Loucy (cell line): ENCODE results near the gene PNLIPRP2.

ENCODE experiments used
- EZH2phosphoT487 ChIP-seq: fragments of 200-600 bp; IDR thresholded peaks from 2 replicates; pipeline ENCODE4 v1.6.1; 2018; ENCODE audit warnings: antibody characterized with exemption, mild to moderate bottlenecking, moderate library complexity, borderline replicate concordance
- TF ChIP-seq, protein P1 (sequence below): fragments of 200-600 bp; sonication (generic); conservative IDR thresholded peaks from 2 replicates; pipeline ENCODE4 v1.5.1; 2014; ENCODE audit warnings: mild to moderate bottlenecking, antibody characterized with exemption, low read length

DNA sequence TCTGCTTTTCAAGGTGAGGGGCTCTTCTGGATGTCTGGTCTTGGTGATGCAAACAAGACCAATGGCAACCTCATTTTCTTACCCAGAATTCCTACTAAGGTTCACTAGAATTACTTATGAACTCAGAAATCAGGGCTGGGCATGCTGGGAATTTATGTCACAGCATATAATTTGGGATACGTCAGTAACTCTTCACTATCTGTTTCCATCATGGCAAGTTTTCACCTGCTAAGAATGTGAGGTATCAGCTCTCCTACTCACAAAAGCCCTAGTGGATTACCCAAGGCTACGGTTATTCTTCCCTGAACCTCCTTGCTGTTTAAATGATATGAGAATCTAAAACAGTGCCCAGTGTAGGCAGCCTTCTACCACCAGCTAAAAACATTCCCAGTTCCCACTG lies 53.1 kb downstream of the PNLIPRP2 start:
- TF ChIP-seq, protein P1, sequence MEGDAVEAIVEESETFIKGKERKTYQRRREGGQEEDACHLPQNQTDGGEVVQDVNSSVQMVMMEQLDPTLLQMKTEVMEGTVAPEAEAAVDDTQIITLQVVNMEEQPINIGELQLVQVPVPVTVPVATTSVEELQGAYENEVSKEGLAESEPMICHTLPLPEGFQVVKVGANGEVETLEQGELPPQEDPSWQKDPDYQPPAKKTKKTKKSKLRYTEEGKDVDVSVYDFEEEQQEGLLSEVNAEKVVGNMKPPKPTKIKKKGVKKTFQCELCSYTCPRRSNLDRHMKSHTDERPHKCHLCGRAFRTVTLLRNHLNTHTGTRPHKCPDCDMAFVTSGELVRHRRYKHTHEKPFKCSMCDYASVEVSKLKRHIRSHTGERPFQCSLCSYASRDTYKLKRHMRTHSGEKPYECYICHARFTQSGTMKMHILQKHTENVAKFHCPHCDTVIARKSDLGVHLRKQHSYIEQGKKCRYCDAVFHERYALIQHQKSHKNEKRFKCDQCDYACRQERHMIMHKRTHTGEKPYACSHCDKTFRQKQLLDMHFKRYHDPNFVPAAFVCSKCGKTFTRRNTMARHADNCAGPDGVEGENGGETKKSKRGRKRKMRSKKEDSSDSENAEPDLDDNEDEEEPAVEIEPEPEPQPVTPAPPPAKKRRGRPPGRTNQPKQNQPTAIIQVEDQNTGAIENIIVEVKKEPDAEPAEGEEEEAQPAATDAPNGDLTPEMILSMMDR = no peak
- TF ChIP-seq EZH2phosphoT487 = no peak
